Fibroblast of lung (primary cell): ENCODE results near the gene CDH4. TPM values are rescaled to one million over a fixed set of nuclear protein-coding genes. Genes with fewer than 3 reads are reported as not detected.

Experiments
- DNase-seq, 2 donors: peaks; one replicate each; pipeline versions ENCODE4 v3.0.0 to v3.0.0-alpha.2; 2010; ENCODE audit warnings: low read depth in 2 of 2
- H2AFZ ChIP-seq: 2 replicates; pipeline ENCODE4 v1.5.1; 2012; ENCODE audit warnings: low read length, control low read depth, inconsistent platforms
- H3K27ac ChIP-seq: 2 replicates; pipeline ENCODE4 v1.5.1; 2011; ENCODE audit warnings: low read length, control low read depth; ENCODE audit not compliant: insufficient read depth
- H3K27me3 ChIP-seq: 2 replicates; pipeline ENCODE4 v1.5.1; 2011; ENCODE audit warnings: mild to moderate bottlenecking, low read length; ENCODE audit not compliant: control insufficient read depth, insufficient read depth
- H3K36me3 ChIP-seq: 2 replicates; pipeline ENCODE4 v1.5.1; 2011; ENCODE audit warnings: low read length; ENCODE audit not compliant: control insufficient read depth, insufficient read depth
- H3K4me1 ChIP-seq: 2 replicates; pipeline ENCODE4 v1.5.1; 2011; ENCODE audit warnings: low read length; ENCODE audit not compliant: control insufficient read depth, insufficient read depth; ENCODE audit errors: extremely low read depth
- H3K4me2 ChIP-seq: 2 replicates; pipeline ENCODE4 v1.5.1; 2011; ENCODE audit warnings: low read length, control low read depth; ENCODE audit not compliant: insufficient read depth; ENCODE audit errors: extremely low read depth
- H3K4me3 ChIP-seq, 4 experiments: fragments of 200-600 bp in 1 of 4; sonication (generic) in 1 of 4; replicated peaks in 1 of 4; 2 replicates each; pipeline ENCODE4 v1.5.1; 2011 to 2016; ENCODE audit warnings: low read length in 4 of 4, low read depth in 3 of 4, mild to moderate bottlenecking in 3 of 4, control low read depth in 2 of 4, inconsistent platforms in 1 of 4, mixed read lengths in 1 of 4; ENCODE audit not compliant: insufficient read depth in 1 of 4; ENCODE audit errors: control extremely low read depth in 1 of 4
- H3K79me2 ChIP-seq: 2 replicates; pipeline ENCODE4 v1.5.1; 2012; ENCODE audit warnings: mild to moderate bottlenecking, low read length, inconsistent platforms; ENCODE audit not compliant: control insufficient read depth, insufficient read depth
- H3K9ac ChIP-seq: 2 replicates; pipeline ENCODE4 v1.5.1; 2011; ENCODE audit warnings: mild to moderate bottlenecking, low read length, control low read depth; ENCODE audit not compliant: insufficient read depth
- H3K9me3 ChIP-seq: 2 replicates; pipeline ENCODE4 v1.5.1; 2012; ENCODE audit warnings: low read depth, low read length; ENCODE audit not compliant: control insufficient read depth, insufficient read depth
- H4K20me1 ChIP-seq: 2 replicates; pipeline ENCODE4 v1.5.1; 2011; ENCODE audit warnings: low read length; ENCODE audit not compliant: control insufficient read depth, insufficient read depth; ENCODE audit errors: extremely low read depth
- EZH2 ChIP-seq: IDR thresholded peaks from 2 replicates; pipeline ENCODE4 v1.5.1; 2012; ENCODE audit warnings: low read length, control low read depth, mild to moderate bottlenecking; ENCODE audit errors: missing control alignments
- polyA plus RNA-seq, 2 donors: library from polyadenylated mRNA; depleted of rRNA in 1 of 2; stranded (reverse) in 1 of 2; unstranded in 1 of 2; fragments of >200 nt; gene quantifications; 2 replicates each; pipeline ENCODE4 v1.2.1, GENCODE V29; 2011 to 2012; ENCODE audit warnings: missing spikeins in 1 of 2
- total RNA-seq: library from RNA; depleted of rRNA; stranded (reverse); fragments of >200 nt; gene quantifications from 2 replicates; pipeline ENCODE4 v1.2.1, GENCODE V29; 2014
- TF ChIP-seq, protein P1 (sequence below), 2 donors: IDR thresholded peaks in 1 of 2; conservative IDR thresholded peaks in 1 of 2; 1 replicate in 1 of 2; 2 replicates in 1 of 2; pipeline ENCODE4 v1.5.1; 2011 to 2012; ENCODE audit warnings: low read length in 2 of 2, control low read depth in 1 of 2, inconsistent platforms in 1 of 2, low read depth in 1 of 2, mild to moderate bottlenecking in 1 of 2

Gene CDH4
- total and polyA plus RNA-seq, 2 donors (not counting 1 experiment from before 2014, with no cell fraction given) = 4.8 to 6.8 TPM

DNA sequence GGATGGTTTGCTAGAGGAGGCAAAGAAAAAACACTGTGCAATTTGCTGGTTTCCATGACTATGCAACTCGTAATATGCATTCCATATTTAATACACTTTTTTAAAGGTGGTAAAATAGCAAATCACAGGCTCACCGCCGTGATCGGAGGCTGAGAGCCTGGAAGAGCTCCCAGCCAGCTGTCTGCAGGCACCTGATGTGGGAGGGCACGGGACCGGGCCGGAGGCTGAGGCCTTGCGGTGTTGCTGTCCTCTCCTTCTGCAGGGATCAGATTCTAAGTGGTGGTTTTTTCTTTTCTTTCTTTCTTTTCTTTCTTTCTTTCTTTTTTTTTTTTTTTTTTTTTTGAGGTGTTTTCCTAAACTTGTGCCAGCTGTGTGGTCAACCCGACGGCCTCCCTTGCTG is 282.3 kb downstream of the CDH4 start:
- no peaks in the 10 kb centered on the region for H3K27me3 ChIP-seq
- H3K4me3 ChIP-seq = no peak overlapping the region
- H2AFZ ChIP-seq = no peak overlapping the region
- no peak overlapping the region for H3K9ac ChIP-seq
- no peaks in the 10 kb centered on the region for H3K9me3 ChIP-seq
- no peak for DNase-seq
- H3K27ac ChIP-seq = no peak overlapping the region
- H4K20me1 ChIP-seq = no peaks in the 10 kb centered on the region
- no peaks in the 10 kb centered on the region for H3K4me1 ChIP-seq
- no peaks in the 10 kb centered on the region for H3K79me2 ChIP-seq
- no peak overlapping the region for H3K4me2 ChIP-seq
- no peak for TF ChIP-seq EZH2
- TF ChIP-seq, protein P1, sequence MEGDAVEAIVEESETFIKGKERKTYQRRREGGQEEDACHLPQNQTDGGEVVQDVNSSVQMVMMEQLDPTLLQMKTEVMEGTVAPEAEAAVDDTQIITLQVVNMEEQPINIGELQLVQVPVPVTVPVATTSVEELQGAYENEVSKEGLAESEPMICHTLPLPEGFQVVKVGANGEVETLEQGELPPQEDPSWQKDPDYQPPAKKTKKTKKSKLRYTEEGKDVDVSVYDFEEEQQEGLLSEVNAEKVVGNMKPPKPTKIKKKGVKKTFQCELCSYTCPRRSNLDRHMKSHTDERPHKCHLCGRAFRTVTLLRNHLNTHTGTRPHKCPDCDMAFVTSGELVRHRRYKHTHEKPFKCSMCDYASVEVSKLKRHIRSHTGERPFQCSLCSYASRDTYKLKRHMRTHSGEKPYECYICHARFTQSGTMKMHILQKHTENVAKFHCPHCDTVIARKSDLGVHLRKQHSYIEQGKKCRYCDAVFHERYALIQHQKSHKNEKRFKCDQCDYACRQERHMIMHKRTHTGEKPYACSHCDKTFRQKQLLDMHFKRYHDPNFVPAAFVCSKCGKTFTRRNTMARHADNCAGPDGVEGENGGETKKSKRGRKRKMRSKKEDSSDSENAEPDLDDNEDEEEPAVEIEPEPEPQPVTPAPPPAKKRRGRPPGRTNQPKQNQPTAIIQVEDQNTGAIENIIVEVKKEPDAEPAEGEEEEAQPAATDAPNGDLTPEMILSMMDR (conservative IDR thresholded peaks at IDR 0.05 in 1 of 2, IDR thresholded peaks at IDR 0.05 in 1 of 2; ENCODE audit: low read depth in 1 of 2, low read length in 2 of 2) = no peak
- H3K36me3 ChIP-seq = no peaks in the 10 kb centered on the region

DNA sequence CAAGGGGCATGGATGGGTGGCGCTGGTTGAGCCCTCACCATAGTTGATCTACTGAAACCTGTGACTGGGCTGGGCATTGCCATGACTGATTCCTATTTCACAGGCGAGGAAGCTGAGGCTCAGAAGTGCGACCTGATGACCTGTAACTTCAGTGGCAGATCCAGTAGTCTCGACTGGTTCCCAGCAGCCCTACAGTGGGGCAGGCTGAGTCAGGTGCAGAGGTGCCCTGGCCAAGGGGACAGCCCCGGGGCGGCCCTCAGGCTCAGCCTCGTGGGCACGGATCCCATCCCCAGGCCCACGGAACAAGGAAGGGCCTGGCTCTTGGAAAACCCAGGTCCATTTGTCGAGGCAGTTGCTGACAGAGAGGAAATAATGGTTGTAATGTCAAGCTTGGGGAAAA is 283.0 kb downstream of the CDH4 start:
- TF ChIP-seq EZH2 = no peak
- TF ChIP-seq, protein P1 (conservative IDR thresholded peaks at IDR 0.05 in 1 of 2, IDR thresholded peaks at IDR 0.05 in 1 of 2; ENCODE audit: low read depth in 1 of 2, low read length in 2 of 2) = no peak
- Histone ChIP-seq H3K27me3 (no peaks in the 10 kb centered on the region), H3K4me3 (no peak overlapping the region), H3K79me2 (no peaks in the 10 kb centered on the region), H3K36me3 (no peaks in the 10 kb centered on the region), H3K9me3 (no peaks in the 10 kb centered on the region), H2AFZ (no peak overlapping the region), H3K9ac (no peak overlapping the region), H4K20me1 (no peaks in the 10 kb centered on the region), H3K27ac (no peak overlapping the region), H3K4me1 (no peaks in the 10 kb centered on the region), H3K4me2 (no peak overlapping the region)
- no peak for DNase-seq

DNA sequence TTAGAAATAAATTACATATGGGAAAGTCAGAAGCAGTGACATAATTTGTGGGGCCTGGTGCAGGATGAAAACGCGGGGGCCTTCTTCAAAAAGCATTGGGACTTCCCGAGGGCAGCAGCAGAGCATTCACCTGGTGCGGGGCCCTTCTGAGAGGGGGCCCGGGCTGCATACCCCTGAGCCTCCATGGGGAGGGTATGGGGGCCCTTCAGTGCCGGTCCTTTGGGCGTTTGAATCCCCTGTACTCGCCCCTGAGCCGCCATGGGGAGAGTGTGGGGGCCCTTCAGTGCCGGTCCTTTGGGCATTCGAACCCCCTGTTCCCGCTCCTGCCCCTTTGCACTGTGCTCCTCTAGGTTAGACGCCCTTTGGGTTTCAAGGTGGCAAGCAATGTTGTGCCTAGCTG is 283.5 kb downstream of the CDH4 start:
- no peaks in the 10 kb centered on the region for H3K27me3 ChIP-seq
- H3K4me2 ChIP-seq = no peak overlapping the region
- TF ChIP-seq EZH2 = no peak
- H3K9ac ChIP-seq = no peak overlapping the region
- no peaks in the 10 kb centered on the region for H3K4me1 ChIP-seq
- H3K79me2 ChIP-seq = no peaks in the 10 kb centered on the region
- H2AFZ ChIP-seq = no peak overlapping the region
- H3K27ac ChIP-seq = no peak overlapping the region
- no peak overlapping the region for H3K4me3 ChIP-seq
- no peaks in the 10 kb centered on the region for H3K36me3 ChIP-seq
- DNase-seq = no peak
- no peaks in the 10 kb centered on the region for H3K9me3 ChIP-seq
- no peaks in the 10 kb centered on the region for H4K20me1 ChIP-seq
